Activated CD4-positive, CD25-positive, alpha-beta regulatory T cell treated with anti-CD3 and anti-CD28 coated beads, Interleukin-2, amount 50 U/mL, for 24 hours (primary cell): ENCODE data around the gene TNFRSF18.
"Not testable (repeated sequence)": the region's sequence is repeated elsewhere in the genome, so short reads cannot be mapped to it uniquely, and the experiment has no call there.

Source experiments
- ATAC-seq, 2 donors: fragments of 150-1000 bp; cut with Tn5 transposase; one replicate each; pipeline ENCODE4 v1.10.0; 2021; ENCODE audit warnings: mild to moderate bottlenecking in 1 of 2, moderate library complexity in 1 of 2

Gene TNFRSF18

DNA sequence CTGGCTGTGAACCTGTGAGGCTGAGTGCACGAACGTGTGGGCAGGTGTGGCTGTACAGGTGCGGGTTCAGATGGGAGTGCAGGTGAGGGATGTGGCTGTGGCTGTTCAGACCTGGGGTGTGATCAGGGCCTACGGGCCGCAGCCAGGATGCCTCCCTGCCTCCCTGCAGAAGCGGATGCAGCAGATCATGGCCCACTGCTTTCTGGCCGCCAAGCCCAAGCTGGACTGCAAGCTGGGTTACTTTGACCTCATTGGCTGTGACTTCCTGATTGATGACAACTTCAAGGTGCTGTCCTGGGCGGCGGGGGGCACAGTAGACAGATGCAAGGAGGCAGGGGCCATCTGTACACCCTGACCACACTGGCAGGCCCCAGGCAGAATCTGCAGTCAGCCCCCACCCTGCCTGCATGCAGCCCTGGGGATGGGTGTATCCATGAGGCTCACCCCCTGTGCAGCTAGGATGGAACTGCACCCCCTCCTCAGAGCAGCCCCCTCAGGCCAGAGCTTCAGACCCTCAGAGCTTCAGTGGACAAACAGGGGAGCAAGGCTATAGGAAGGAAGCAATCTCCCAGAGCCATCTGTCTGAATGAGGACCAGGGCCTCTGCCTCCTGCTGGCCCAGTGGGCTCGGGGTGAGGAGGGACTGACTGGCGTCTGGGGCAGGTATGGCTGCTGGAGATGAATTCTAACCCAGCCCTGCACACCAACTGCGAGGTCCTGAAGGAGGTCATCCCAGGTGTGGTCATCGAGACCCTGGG is 9.8 kb downstream of the TNFRSF18 start:
- no peak for ATAC-seq

DNA sequence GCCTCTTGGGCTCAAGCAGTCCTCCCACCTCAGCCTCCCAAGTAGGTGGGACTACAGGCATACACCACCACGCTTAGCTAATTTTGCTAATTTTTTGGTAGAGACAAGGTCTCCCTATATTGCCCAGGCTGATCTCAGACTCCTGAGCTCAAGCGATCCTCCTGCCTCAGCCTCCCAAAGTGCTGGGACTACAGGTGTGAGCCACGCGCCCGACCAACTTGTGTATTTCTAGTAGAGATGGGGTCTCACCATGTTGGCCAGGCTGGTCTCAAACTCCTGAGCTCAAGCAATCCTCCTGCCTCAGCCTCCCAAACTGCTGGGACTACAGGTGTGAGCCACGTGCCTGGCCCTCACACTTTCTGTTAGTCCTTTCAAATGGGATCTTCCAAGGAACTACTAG is 10.7 kb downstream of the TNFRSF18 start:
- ATAC-seq, result not testable (repeated sequence)

DNA sequence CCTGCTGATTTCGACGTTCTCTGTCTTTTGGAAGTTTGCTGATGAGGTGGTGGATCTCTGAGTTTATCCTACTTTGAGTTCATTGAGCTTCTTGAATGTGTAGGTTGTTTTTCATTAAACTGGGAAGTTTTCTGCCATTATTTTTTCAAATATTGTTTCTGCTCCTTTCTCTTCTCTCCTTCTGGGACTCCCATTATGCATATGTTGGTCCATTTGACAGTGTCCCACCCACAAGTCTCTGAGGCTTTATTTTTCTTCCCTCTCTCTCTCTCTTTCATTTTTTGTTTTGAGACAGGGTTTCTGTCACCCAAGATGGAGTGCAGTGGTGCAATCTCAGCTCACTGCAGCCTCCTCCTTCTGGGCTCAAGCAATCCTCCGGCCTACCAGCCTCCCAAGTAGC is 11.7 kb downstream of the TNFRSF18 start:
- no peak for ATAC-seq

DNA sequence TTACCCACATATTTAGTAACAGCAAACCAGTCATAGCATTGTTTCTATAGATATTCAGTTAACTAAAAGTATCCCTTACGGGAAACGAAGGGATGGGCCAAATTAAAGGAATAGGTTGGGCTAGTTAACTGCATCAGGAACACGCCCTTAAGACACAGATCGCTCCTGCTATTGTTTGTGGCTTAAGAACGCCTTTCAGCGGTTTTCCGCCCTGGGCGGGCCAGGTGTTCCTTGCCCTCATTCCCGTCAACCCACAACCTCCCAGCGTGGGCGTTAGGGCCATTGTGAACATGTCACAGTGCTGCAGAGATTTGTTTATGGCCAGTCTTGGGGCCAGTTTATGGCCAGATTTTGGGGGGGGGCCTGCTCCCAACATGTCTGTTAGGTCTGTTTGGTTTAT is 14.7 kb downstream of the TNFRSF18 start:
- ATAC-seq, result no peak

DNA sequence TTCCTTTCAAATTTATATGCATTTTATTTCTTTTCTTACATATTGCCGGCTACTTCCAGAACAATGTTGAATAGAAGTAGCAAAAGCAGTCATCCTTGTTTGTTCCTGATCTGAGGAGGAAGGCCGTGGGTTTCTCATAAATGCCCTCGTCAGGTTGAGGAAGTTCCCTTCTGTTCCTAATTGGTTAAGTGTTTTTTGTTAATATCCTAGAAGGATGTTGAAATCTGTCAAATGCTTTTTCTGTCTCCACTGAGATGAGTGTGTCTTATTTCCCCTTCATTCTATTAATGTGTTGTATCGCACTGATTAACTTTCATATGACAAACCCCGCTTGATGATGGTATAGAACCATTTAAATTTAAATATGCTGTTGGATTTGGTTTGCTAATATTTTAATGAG is 17.3 kb downstream of the TNFRSF18 start:
- no peak for ATAC-seq

DNA sequence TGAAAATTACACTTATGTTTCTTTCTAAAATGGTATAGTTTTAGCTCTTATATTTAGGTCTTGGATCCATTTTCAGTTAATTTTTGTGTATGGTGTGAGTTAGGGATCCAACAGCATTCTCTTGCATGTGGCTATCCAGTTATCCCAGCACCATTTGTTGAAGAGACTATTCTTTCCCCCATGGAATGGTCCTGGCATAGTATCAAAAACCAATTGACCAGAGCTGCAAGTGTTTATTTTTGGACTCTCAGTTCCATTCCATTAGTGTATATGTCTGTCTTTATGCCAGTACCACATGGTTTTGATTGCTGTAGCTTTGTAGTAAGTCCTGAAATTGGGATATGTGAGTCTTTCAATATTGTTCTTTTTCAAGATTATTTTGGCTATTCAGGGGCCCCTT is 18.5 kb downstream of the TNFRSF18 start:
- no peak for ATAC-seq

DNA sequence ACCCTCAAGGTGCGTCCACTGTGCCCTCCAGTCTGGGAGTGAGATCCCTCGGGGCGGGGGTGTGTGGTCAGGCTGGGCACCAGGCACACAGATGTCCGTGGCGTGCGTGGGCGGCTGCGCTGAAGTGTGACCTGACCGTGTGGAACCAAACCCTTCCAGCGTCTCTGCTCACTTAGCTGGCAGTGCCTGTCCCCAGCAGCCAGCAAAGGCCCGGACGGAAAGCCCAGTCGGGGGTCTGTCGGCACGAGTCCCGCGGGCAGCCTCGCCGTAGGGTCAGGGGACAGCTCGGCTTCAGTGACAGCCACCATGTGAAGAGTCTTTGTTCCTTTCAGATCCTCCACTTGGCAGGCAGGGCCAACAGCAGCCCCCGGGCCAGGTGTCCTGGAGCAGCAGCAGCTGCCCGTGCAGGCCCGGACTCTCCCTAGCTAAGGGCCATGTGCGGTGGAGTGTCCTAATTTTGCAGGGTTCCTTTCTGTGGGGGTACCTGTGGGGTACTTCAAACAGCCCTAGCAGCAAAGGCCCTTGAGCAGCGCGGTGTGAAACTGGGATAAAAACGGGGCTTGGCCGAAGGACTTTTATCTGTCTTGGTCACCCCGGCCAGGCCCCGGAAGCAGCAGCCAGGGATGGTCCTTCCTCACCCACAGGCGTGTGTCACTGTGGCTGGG is 21.2 kb downstream of the TNFRSF18 start:
- ATAC-seq, result no peak

DNA sequence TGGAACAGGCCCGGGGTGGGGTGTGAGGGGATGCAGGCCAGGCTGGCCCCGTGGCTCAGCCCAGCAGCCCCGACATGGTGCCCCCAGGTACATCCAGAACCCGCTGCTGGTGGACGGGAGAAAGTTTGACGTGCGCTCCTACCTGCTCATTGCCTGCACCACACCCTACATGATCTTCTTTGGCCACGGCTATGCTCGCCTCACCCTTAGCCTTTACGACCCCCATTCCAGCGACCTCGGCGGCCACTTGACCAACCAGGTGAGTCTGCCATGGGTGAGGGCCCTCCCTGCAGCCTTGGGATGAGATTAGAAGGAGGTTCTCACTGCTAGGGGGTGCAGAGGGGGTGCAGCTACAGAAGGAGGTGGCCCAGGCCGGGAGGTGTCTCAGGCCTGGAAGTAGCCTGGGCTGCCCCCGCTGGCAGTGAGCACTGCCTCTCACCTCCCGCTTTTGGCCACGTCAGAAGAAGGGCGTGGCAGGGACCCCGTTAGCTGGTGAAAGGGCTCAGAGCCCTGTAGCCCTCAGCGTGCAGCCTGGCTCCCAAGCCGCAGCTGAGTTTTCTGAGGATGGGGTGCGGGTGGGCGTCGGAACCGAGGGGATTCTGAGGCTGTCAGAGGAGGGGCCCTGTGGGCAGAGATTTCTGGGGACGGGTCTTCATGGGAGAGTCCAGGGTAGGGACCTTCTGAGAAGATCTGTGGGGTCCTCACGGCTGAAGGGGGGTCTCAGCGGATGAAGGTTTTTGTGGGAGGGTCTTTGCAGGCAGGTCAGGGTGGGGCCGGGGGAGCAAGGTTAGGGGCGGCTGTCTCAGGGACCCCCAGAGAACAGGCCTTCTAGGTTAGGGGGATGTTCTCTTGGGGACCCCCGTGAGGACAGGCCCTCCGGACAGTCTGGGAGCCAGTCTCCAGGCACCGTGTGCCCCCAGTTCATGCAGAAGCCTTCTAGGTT is 22.3 kb downstream of the TNFRSF18 start:
- no peak for ATAC-seq

DNA sequence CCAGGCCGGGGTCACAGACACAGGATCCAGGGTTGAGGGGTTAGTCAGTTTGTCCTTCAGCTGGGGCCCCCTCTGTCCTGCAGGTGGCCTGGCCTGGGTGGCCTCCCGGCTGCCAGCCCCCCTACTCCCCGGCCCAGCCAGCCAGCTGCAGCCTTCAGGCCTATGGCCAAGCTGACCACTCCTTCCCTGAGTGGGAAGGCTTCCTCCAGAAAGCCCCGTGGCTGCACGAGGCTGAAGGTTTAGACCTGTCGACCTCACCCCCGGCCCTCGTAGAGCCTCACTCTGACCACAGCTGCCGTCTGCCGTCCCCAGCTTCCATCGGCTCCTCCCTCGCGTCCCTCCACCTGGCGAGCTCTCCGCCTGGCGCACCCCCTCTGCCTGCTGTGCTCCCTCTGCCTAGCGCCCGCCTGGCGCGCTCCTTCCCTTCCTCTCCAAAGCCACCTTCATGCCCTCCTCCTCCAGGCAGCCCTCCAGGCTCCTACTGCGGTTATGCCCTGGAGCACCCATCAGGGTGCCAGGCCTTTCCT is 23.1 kb downstream of the TNFRSF18 start:
- no peak for ATAC-seq

DNA sequence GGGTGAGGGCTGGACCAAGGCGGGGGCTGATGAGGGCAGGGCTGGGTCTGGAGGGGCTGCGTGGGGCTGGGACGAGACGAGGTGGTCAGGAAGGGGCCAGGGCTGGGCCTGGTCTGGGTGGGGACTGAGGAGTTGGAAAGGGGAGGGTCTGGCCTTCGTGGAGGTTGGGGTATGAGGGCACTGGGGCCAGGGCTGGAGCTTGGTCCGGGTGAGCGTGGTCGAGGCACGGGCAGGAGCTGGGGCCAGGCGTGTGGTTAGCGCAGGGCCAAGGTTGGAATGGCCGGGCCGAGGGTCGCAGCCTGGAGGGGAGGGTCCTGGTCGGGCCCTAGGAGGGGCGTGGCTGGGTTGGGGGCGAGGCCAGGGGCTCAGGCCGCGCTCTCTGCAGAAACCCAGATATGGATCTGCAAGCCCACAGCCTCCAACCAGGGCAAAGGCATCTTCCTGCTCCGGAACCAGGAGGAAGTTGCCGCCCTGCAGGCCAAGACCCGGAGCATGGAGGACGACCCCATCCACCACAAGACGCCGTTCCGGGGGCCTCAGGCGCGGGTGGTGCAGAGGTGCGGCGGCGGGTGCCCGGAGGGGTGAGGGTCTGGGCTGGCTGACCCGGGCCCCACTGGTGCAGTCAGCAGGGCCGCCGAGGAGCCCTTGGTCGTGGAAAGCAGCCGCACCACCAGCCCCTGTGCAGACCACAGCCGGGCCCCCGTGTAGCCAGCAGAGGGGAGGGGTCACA is 23.7 kb downstream of the TNFRSF18 start:
- ATAC-seq, result no peak

DNA sequence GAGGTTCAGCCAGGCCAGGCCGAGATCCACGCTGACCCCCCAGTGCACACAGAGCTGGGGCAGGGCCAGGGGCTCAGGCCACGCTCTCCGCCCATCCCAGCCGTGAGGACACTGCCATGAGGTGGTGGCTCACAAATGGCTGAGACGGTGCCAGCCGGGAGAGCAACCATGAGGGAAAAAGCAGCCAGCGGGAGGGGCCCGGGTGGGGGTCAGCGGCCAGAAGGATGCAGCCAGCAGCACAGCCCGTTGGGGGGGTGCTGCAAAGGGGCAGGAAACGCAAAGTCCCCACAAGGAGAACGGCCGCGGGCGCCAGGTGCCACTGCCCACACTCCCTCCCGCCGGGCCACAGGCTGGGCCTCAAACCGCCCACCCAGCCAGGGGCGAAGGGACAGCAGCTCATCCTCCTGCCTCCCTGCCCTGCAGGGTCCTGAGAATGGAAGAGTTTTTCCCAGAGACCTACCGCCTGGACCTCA is 24.4 kb downstream of the TNFRSF18 start:
- ATAC-seq, result no peak

DNA sequence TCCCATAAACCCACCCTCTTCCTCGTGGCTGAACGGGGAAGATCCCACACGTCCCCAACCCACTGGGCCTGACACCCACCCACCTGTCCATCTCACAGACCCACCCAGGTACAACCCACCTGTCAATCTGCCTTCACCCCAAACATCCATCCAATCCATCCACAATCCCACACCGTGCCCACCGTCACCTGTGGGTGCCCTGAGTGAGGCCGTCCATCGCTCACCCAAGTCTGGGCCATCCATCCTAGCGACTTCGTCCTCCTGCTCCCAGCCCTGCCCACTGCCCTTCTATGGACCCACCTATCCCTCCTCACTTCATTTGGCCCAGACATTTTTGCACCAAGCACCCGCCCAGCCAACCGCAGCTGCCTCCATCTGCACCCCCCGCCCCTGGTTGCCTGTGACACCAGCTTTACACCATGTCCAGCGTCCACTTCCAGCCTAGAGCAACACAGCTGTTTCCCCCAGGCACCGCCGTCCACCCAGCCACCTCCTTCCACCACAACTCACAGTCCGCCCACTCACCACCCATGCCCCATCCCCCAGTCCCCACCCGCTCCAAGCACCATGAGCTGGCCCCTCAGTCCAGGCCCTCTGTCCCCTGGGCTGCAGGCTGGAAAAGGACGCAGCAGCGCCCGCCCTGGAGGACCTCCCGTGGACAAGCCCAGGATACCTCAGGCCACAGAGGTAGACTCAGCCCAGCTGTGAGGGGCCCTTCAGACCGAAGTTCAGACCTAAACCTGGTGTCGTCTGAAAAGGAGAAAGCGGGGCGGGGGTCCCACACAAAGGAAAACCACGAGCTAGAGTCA is 25.1 kb downstream of the TNFRSF18 start:
- no peak for ATAC-seq

DNA sequence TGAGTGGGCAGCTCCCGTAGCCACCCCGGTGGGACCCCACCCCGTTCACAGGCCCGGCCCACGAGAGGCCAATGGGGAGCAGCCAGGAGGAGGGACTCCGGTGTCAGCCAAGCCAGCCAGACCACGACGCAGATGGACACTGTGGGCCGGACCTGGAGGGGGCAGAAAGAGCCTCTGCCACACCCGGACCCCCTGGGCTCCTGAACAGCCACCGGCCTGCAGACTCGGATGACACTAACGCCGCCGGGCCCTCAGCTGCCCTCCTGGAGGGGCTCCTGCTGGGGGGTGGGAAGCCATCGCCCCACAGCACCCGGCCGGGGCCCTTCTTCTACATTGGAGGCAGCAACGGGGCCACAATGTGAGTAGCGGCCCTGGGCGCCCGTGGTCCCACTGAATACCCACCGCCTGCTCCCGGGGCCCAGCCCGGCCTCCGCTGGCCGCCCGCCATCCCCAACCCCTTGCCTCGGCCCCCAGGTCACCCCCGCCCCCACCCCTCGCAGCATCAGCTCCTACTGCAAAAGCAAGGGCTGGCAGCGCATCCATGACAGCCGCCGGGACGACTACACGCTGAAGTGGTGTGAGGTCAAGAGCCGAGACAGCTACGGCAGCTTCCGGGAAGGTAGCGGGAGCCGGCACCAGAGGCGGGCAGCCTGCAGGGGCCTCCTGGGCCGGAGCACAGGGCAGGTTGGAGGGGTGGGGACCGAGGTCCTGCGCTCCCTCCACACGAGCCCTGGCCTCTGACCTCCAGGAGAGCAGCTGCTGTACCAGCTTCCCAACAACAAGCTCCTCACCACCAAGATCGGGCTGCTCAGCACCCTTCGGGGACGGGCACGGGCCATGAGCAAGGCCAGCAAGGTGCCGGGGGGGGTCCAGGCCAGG is 26.2 kb downstream of the TNFRSF18 start:
- no peak for ATAC-seq

DNA sequence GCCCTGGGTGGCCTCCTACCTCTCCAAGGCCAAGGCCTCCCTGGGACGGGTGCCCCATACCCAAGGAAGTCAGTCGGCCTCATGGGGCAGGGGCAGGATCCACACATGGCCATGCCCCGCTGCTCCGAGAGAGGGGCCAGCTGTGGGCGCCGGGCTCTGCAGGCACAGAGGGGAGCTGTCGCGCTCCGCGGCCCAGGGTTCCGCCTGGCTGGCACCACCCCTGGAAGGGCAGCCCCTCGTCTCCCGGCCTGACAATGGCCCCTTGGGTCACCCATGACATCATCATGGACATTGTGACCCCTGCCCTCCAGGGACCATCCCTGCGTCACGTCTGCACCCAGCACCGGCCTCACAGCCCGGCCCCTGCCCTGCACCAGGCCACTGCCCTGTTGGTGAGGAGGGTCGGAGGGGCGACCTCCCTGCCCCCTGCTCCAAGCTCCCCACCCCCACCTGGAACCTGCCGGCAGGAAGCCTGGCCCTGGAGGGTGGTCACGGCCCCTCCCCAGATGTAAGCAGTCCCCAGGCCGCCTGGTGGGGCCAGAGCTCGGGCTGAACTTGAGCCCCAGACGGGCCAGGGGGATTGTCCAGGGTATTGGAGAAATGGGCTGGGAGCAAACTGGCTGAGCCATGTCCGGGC is 26.9 kb downstream of the TNFRSF18 start:
- ATAC-seq, result no peak

DNA sequence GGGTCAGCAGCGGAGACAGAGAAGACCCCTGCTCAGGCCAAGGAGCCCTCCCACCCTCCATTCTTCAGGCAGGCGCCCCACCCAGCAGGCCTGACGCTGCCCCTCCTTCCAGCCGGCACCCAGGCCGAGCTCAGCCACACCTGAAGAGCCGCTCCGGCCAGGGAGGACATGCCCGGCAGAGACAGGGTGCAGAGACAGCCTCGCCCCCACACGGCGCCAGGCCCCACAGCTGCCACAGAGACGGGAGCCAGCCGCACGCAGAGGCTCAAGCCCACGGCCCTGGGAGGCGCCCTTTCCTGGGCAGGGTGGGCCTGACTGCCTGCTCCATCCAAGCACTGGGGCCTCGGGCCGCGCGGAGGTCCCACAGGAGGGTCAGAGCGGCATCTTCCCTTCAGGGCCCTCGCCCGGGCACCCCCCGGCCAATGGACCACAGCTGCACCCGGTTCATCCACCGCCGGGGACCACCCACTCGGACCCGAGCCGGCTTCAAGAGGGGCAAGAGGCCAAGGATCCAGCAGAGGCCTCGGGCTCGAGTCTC is 27.5 kb downstream of the TNFRSF18 start:
- ATAC-seq, result no peak

DNA sequence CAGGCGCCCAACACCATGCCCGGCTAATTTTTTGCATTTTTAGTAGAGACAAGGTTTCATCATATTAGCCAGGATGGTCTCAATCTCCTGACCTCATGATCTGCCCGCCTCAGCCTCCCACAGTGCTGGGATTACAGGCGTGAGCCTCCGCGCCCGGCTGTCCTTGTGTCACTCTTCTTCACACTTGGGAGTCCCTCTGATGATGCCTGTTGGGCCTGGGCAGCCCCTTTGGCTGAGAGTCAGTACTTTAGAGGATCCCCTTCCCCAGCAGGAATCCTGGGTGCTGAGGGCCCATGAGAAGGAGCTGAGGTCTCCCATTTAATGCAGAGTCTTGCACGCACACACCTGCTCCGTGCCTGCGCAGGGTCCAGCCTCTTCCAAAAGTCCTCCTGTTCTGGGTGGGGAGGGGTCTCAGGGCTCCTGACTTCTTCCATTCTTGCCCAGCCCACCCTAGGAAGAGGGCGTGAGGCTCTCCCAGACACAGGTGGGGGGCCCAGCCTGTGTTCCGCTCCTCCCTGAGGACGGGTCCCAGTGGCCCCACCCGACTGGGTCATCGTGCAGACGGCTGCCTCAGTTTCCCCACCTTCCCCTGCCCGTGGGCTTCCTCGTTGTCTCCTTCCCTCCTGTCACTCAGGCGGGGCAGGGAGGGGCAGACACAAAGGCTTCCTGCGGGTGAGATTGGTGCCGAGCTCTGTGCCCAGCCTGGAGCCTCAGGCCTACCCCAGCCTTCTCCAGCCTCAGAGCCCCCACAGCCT is 28.8 kb downstream of the TNFRSF18 start:
- ATAC-seq, result no peak

DNA sequence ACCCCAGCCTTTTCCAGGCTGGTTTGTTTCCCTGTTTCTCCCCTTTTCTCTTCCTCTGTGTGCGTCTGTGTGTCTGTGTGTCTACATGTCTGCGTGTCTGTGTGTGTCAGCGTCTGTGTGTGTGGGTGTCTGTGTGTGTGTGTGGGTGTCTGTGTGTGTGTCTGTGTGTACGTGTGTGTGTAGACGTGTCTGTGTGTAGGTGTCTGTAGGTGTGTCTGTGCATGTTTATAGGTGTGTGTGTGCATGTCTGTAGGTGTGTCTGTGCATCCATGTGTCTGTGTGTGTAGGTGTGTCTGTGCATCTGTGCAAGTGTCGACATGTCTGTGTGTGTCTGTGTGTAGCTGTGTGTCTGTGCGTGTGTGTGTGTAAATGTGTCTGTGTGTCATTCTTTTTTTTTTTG is 29.5 kb downstream of the TNFRSF18 start:
- no peak for ATAC-seq

DNA sequence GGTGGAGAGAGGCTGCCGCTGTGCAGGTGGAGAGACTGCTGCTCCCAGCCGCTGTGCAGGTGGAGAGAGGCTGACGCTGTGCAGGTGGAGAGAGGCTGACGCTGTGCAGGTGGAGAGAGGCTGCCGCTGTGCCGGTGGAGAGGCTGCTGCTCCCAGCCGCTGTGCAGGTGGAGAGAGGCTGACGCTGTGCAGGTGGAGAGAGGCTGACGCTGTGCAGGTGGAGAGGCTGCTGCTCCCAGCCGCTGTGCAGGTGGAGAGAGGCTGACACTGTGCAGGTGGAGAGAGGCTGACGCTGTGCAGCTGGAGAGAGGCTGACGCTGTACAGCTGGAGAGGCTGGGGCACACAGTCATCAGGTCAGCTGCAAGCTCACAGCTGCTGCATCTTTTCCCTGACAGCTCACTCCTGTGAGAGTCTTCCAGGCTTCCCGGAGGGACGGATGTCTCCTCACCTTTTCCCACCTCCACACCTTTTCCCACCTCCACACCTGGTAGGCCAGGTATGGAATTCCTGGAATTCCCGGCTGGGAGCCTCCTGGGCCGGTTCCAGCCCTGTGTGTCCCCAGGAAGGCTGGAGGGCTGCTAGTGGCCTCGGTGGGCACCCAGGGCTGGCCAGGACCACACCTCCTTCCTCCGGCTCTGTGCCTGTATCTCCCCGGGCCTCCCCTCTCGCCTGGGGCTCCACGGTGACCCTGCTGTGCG is 30.2 kb downstream of the TNFRSF18 start:
- ATAC-seq, result not testable (repeated sequence)
